A673 (cell line): ENCODE data around the gene STIM1. TPM values are rescaled to one million over a fixed set of nuclear protein-coding genes. Genes with fewer than 3 reads are reported as not detected.
A peak's percentile ranks its signal among the peaks of the same experiment; 100 is the strongest.

Source experiments
- BruUV-seq: library from RNA; stranded (reverse); fragments of 400-500 nt; replicated peaks from 2 replicates; lab custom pipeline; 2021; lab: Mats Ljungman, UMichigan
- CTCF ChIA-PET: fragments of 300-600 bp; sonication (Branson Sonifier 250); formaldehyde crosslinking; loops from one replicate; lab custom pipeline; 2022; ENCODE audit warnings: antibody characterized with exemption; lab: Charles Lee
- POLR2A ChIA-PET: fragments of 300-600 bp; sonication (Branson Sonifier 250); formaldehyde crosslinking; loops from one replicate; lab custom pipeline; 2022; ENCODE audit warnings: antibody characterized with exemption; ENCODE audit not compliant: low non-redundant PET; lab: Charles Lee
- DNase-seq: peaks from one replicate; pipeline ENCODE4 v3.0.0-alpha.2; 2015; ENCODE audit warnings: low spot score
- H3K27ac ChIP-seq: fragments of 200-600 bp; sonication (generic); 2 replicates; pipeline ENCODE4 v1.5.1; 2016; ENCODE audit warnings: mixed run types, low read depth, mild to moderate bottlenecking, mixed read lengths, antibody characterized with exemption, low read length; ENCODE audit not compliant: poor library complexity, severe bottlenecking
- H3K27me3 ChIP-seq: fragments of 200-600 bp; sonication (generic); replicated peaks from 2 replicates; pipeline ENCODE4 v1.6.1; 2017; ENCODE audit warnings: mixed run types, low read depth, mild to moderate bottlenecking, mixed read lengths, antibody characterized with exemption, low read length; ENCODE audit not compliant: insufficient read depth, poor library complexity
- H3K36me3 ChIP-seq: fragments of 200-600 bp; sonication (generic); 2 replicates; pipeline ENCODE4 v1.6.1; 2016; ENCODE audit warnings: mixed run types, mild to moderate bottlenecking, mixed read lengths, antibody characterized with exemption, low read length; ENCODE audit not compliant: insufficient read depth, poor library complexity, severe bottlenecking
- H3K4me1 ChIP-seq: fragments of 200-600 bp; sonication (generic); 2 replicates; pipeline ENCODE4 v1.6.1; 2017; ENCODE audit warnings: mixed run types, mild to moderate bottlenecking, mixed read lengths, antibody characterized with exemption, low read length; ENCODE audit not compliant: insufficient read depth, poor library complexity, severe bottlenecking
- H3K4me3 ChIP-seq: fragments of 200-600 bp; sonication (generic); 2 replicates; pipeline ENCODE4 v1.5.1; 2016; ENCODE audit warnings: low read depth, mixed run types, mild to moderate bottlenecking, mixed read lengths, low read length; ENCODE audit not compliant: poor library complexity, severe bottlenecking
- H3K9me3 ChIP-seq: fragments of 200-600 bp; sonication (generic); 2 replicates; pipeline ENCODE4 v1.6.1; 2016; ENCODE audit warnings: mixed run types, low read depth, mild to moderate bottlenecking, mixed read lengths, antibody characterized with exemption, low read length; ENCODE audit not compliant: poor library complexity, severe bottlenecking
- CTCF ChIP-seq: fragments of 300-800, 200-600 bp; sonication (generic); conservative IDR thresholded peaks from 2 replicates; pipeline ENCODE4 v1.5.1; 2017; ENCODE audit warnings: low read depth, mild to moderate bottlenecking, antibody characterized with exemption, low read length, moderate library complexity, mixed read lengths
- EZH2 ChIP-seq: fragments of 200-600 bp; sonication (generic); IDR thresholded peaks from 2 replicates; pipeline ENCODE4 v1.6.1; 2017; ENCODE audit warnings: borderline replicate concordance, low read depth, mild to moderate bottlenecking, mixed read lengths, antibody characterized with exemption, low read length; ENCODE audit not compliant: poor library complexity, severe bottlenecking
- intact Hi-C: fragments of 100-400 bp; cut with micrococcal nuclease; formaldehyde crosslinking; loops from one replicate; pipeline ENCODE4 v1.10.0; 2022; ENCODE audit not compliant: unreplicated experiment
- total RNA-seq: library from RNA; stranded (reverse); gene quantifications from 2 replicates; pipeline ENCODE4 v1.2.3, GENCODE V29; 2021

The STIM1 gene
- total RNA-seq, 1 experiment from 2014 or later = 14.2 TPM

- Histone ChIP-seq H3K4me1 (peaks cover 5% of the 10 kb centered on the region), H3K9me3 (no peaks in the 10 kb centered on the region), H3K27ac (no peak overlapping the region), H3K27me3 (no peaks in the 10 kb centered on the region), H3K4me3 (peak overlapping the region; percentile 71), H3K36me3 (no peaks in the 10 kb centered on the region)
- CTCF ChIA-PET = interaction anchor here (0.6 kb wide), 1 partner anchor 112 kb away, joined by 3 read pairs; no protein-coding TSS in a partner anchor
- POLR2A ChIA-PET = no interaction called here
- intact Hi-C loops = no loop called here
- peak; percentile 43 for DNase-seq
- TF ChIP-seq EZH2 (no peak), CTCF (peak; percentile 42)
- no TSS peak for BruUV-seq
Measured at GRCh38 chr11:3808861-3809623, 46.4 kb upstream of the STIM1 start.

- ChIA-PET CTCF (no interaction called here), POLR2A (no interaction called here)
- Histone ChIP-seq H3K9me3 (no peaks in the 10 kb centered on the region), H3K36me3 (no peaks in the 10 kb centered on the region), H3K27me3 (no peaks in the 10 kb centered on the region), H3K4me1 (peaks cover 5% of the 10 kb centered on the region), H3K27ac (no peak overlapping the region), H3K4me3 (no peak overlapping the region)
- no peak for DNase-seq
- no peak for TF ChIP-seq CTCF
- no peak for TF ChIP-seq EZH2
- no TSS peak for BruUV-seq
- intact Hi-C loops = no loop called here
Measured at GRCh38 chr11:3809624-3809928, 45.9 kb upstream of the STIM1 start.

GRCh38 chr11:3810446-3810845 lies 45.0 kb upstream of the STIM1 start:
- H3K27me3 ChIP-seq = no peaks in the 10 kb centered on the region
- H3K36me3 ChIP-seq = no peaks in the 10 kb centered on the region
- TF ChIP-seq EZH2 = no peak
- TF ChIP-seq CTCF = no peak
- CTCF ChIA-PET = no interaction called here
- H3K27ac ChIP-seq = no peak overlapping the region
- no peak for DNase-seq
- intact Hi-C loops = no loop called here
- no TSS peak for BruUV-seq
- H3K9me3 ChIP-seq = no peaks in the 10 kb centered on the region
- POLR2A ChIA-PET = no interaction called here
- H3K4me3 ChIP-seq = no peak overlapping the region
- H3K4me1 ChIP-seq = peaks cover 5% of the 10 kb centered on the region
